SHP77 treated with DMSO at 0.1 percent for 48 hours (cell line): ENCODE measurements around the gene SLC3A2.

ENCODE experiments used
- DNase-seq: peaks from one replicate; lab custom pipeline; 2025; lab: John Stamatoyannopoulos, UW

SLC3A2 gene

GRCh38 chr11:62880231-62880802, 379 bp upstream of the SLC3A2 start:
- DNase-seq: no peak

- peak; percentile 51 for DNase-seq
Measured at GRCh38 chr11:62881579-62882430, 1.1 kb downstream of the SLC3A2 start.

- no peak for DNase-seq
Measured at GRCh38 chr11:62882431-62882749, 1.7 kb downstream of the SLC3A2 start.

- DNase-seq: no peak
Measured at GRCh38 chr11:62882788-62883501, 2.2 kb downstream of the SLC3A2 start.

- no peak for DNase-seq
Measured at GRCh38 chr11:62883673-62884072, 3.0 kb downstream of the SLC3A2 start.

- no peak for DNase-seq
Measured at GRCh38 chr11:62885137-62885750, 4.5 kb downstream of the SLC3A2 start.

GRCh38 chr11:62888406-62888805, 7.7 kb downstream of the SLC3A2 start:
- no peak for DNase-seq

- DNase-seq: no peak
Measured at GRCh38 chr11:62889126-62889483, 8.4 kb downstream of the SLC3A2 start.

- DNase-seq: no peak
Measured at GRCh38 chr11:62889484-62890437, 9.1 kb downstream of the SLC3A2 start.

- no peak for DNase-seq
Measured at GRCh38 chr11:62892077-62892922, 11.6 kb downstream of the SLC3A2 start.

GRCh38 chr11:62895501-62895900, 14.8 kb downstream of the SLC3A2 start:
- no peak for DNase-seq

- no peak for DNase-seq
Measured at GRCh38 chr11:62896049-62896448, 15.4 kb downstream of the SLC3A2 start.

GRCh38 chr11:62897311-62897710, 16.6 kb downstream of the SLC3A2 start:
- no peak for DNase-seq

GRCh38 chr11:62898027-62898426, 17.3 kb downstream of the SLC3A2 start:
- DNase-seq: no peak

- DNase-seq: no peak
Measured at GRCh38 chr11:62902932-62903331, 22.2 kb downstream of the SLC3A2 start.

- DNase-seq: no peak
Measured at GRCh38 chr11:62905296-62905695, 24.6 kb downstream of the SLC3A2 start.

- DNase-seq: peak; percentile 23
Measured at GRCh38 chr11:62905927-62906531, 25.3 kb downstream of the SLC3A2 start.

GRCh38 chr11:62908468-62909072, 27.9 kb downstream of the SLC3A2 start:
- no peak for DNase-seq

- DNase-seq: peak; percentile 44
Measured at GRCh38 chr11:62909107-62909894, 28.6 kb downstream of the SLC3A2 start.
